GM18498 (cell line): ENCODE results near the gene AGTPBP1.
A peak's percentile ranks its signal among the peaks of the same experiment; 100 is the strongest.

Experiments
- ATAC-seq: cut with Tn5 transposase; IDR thresholded peaks from one replicate; pipeline ENCODE4 v1.9.1; 2021; ENCODE audit warnings: mild to moderate bottlenecking, moderate library complexity; ENCODE audit not compliant: unreplicated experiment

The AGTPBP1 gene

DNA sequence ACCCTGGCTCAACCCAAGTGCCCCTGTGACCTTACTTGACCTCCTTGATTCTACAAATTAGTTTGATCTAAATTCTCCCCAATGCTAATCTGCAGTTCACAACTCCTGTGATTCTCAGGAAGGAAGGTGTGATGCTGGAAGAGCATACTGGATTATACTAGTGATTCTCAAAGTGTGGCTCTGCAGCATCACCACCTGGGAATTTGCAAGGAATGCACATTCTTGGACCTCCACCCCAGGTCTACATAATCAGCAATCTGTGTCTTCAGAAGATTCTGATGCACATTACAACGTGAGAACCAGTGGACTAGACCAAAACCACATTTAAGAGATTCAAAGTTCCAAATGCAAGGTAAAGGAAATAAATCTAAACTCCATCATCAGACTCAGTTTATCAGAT, 198.6 kb downstream of the AGTPBP1 start:
- ATAC-seq: no peak

DNA sequence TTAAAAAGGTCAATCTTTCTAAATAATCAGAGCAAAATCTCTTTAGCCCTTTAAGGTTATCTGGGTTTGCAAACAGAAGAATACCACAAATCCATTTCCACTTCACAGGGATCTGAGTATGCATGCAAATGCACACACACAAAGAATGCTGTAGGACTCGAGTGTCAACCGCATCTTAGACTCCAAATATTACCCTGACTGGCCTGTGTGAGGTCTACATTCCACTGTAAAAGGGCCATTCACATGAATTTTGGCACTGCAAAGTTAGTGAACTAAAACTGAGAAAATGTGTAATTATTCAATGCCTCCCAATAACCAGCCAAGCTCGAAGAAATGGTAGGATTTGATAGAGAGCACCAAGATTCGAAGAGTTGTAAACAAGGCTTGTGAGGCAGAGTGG, 199.9 kb downstream of the AGTPBP1 start:
- no peak for ATAC-seq

DNA sequence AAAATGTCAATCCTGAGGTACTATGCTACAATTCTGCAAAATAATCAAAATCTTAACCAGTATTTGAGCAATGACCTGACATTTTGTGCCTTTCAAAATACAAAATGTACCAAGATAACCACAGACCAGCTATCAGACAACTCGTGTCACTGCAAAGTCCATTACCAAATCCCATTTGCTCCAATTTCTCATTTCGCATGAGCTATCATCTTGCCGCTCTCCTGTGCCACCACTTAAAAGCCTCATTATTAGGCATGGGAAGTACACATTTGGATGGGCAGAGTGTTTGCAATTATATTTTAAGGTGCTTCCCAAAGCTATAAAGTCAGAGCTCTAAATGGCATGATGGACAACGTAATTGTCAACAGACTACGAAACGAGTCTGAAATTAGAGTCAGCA, 205.2 kb downstream of the AGTPBP1 start:
- no peak for ATAC-seq

DNA sequence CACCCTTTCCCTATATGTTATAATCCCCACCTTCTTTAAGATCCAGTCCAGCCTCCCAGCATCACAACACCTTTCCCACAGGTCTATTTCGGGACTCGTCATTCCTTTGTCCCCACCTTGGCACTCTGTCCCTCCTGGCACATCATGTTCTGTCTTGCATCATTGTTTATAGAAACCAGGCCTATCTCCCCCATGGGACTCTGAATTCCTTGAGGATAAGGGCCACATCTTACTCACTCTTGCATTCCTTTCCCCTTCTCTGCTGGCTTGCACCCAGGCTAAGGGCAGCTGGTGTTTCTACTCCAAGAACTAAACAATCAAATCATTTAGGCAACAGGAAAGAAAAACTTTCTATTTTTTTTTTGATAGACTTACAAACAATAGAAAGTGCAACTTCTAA, 205.7 kb downstream of the AGTPBP1 start:
- ATAC-seq: no peak

DNA sequence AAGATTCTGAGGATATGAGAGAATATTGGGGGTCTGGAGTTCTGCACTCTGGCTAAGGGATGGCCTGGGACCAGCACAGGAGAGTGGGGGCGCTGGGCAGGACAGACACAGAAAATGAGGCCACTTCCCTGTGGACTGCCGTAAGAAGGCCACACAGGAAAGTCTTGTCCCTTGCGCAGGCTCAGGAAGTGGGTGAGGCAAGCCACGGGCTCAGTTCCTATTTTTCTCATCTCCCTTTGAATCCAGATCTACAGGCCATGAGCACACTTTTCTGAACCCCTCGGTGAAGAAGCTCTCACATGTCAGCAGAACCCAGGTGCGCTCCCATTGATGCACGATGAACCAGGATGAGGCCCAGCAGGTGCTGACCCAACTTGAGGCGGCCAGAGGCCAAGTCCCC, 207.4 kb downstream of the AGTPBP1 start:
- ATAC-seq: no peak

DNA sequence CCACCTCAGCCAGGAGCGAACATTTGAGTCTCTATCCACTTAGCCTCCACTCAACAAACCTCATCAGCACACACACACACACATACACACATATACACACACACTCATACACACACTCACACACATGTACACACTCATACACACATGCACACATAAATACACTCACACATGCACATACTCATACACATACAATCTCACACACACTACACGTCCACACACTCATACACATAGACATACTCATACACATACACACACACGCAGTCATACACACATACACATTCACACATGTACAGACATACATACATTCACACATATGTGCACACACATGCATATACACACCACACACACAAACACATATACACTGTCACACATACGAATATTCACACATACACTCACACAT, 208.2 kb downstream of the AGTPBP1 start:
- no peak for ATAC-seq

DNA sequence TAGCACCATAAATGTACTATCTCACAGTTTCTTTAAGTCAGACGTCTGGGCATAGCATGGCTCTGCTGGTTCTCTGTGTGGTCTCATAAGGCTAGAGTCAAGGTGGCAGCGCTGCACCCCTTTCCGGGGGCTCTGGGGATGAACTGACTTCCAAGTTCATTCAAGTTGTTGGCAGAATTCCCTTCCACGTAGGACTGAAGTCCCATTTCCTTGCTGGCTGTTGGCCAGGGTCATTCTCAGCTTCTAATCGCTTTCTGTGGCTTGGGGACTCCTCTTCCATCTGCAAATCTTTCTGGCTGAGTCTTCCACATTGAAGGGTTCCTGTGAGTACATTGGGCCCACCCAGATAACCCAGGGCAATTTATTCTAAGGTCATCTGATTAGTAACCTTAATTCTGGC, 211.0 kb downstream of the AGTPBP1 start:
- no peak for ATAC-seq

DNA sequence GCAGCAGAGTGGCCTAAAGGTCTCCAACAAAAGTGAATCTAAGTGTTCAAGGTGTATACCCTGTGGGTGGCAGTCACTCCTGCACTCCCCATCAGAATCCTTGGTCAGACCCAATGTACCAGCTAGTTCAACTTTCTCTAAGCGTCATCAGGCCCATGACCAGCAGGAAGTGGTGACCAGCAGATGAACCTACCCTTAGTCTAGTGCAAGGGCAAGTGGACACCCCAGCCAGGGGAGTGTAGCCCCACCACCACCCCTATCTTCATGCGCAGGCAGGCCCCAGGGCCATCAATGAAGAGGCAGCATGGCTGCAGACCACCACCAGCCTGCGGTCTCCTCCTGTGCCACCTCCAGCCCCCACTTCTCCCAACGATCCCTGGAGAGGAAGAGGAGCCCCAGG, 213.1 kb downstream of the AGTPBP1 start:
- ATAC-seq: no peak

DNA sequence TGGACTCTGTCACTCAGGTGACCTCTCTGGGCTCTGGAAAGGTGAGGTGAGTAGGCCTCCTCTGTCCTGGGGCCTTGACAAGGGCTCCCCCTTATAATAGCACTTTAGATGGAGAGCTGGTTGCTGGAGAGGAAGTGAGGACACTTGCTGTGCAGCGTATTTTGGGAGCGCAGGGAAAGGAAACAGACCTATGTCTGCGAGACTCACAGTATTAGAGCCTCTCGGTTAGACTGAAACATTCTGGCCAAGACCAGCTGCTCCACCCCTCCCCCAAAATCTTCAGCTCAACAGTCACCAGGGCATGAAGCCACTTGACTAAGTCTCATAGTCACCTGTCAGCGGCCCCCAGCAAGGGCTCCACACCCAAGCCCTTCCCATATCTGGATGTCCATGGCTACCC, 213.6 kb downstream of the AGTPBP1 start:
- no peak for ATAC-seq

DNA sequence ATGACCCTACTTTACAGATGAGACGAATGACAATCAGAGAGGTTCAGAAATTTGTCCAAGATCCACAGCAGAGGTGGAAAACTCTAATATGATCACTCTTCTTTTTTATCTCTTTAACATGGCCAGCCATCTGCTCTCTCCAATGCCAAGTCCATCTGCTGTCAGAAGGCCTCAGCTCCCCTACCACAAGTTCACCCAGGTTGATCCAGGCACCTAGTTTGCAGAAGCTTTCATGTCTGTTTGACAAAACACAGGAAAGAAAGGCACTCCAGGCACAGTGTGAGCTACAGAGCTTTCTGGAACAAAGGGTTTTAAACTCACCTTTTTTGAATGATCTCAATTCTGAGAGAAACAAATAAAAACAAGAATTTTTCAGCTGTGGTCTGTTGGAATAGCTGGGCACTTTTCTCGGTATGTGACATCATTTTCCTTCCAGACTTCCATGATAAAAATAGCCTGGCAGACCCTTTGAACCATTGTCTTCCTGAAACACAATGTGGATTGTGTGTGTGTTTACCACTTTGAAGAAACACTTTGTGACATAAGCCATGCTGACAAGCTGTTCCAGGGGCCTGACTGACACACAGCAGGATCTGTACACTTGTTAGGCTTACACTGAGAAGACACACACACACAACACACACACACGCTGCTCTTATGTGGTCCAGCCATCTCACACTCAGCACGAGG, 214.3 kb downstream of the AGTPBP1 start:
- ATAC-seq: no peak

DNA sequence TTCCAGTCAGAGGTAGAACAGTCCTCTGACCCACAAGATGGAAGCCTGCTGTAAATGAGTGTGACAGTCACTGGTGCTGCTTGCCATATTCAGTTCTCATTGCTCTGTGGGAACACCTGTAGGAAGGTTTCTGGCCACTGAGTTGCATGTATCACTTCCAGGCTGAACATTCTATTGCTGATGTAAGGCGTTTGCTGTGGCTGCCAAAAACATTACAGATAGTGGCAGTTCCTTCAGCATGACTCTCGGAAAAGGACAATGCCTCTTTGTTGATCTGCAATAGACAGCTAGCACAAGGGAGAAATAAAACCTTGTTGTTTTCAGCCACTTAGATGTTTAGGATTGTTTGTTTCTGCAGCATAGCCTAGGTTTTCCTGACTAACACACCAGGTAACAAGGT, 217.2 kb downstream of the AGTPBP1 start:
- no peak for ATAC-seq

DNA sequence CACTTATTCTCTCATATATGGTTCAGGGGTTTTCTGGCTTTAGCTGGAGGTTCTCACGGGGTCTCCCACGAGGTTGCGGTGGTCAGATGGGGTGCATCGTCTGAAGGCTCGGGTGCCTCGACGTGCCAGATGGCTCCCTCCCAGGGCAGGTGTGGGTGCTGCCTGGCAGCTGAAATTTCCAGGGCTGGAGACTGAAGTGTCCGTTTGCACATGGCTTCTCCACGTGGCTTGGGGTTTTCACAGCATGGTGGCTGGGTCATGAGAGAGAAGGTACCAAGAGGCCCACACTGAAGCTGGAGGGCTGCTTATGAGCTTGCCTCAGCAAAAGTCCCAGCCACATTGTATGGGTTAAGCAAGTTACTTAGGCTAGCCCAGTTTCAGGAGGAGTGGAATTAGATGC, 218.6 kb downstream of the AGTPBP1 start:
- ATAC-seq: no peak

DNA sequence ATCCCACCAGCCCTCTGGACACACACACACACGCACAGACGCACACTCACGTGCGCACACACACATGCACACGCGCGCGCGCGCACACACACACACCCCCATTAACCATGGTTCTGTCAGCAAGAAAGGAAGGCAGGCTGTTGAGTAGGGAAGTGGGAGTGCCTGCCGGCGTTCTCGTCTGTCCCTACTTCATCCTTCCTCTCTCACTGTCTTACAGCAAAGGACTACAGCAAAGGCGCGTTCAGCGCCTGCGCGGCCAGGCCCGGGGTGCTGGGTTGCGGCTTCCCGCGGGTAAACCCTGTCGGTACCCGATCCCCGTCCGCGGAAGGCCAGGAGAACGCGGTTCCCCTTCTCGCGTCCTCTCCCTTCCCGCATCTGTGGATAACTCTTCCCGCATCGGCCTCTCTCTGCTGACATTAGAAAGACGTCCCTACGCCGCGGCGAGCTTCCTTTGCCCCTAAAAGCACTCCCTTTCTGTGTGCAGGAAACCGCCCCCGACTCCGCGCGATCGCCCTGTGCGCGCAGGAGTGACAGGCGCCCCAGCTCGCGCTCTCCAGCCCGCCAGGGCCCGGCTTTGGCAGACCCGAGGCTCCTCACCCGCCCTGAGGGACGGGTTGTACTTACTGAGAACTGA, 219.2 kb downstream of the AGTPBP1 start:
- ATAC-seq: peak; percentile 65

DNA sequence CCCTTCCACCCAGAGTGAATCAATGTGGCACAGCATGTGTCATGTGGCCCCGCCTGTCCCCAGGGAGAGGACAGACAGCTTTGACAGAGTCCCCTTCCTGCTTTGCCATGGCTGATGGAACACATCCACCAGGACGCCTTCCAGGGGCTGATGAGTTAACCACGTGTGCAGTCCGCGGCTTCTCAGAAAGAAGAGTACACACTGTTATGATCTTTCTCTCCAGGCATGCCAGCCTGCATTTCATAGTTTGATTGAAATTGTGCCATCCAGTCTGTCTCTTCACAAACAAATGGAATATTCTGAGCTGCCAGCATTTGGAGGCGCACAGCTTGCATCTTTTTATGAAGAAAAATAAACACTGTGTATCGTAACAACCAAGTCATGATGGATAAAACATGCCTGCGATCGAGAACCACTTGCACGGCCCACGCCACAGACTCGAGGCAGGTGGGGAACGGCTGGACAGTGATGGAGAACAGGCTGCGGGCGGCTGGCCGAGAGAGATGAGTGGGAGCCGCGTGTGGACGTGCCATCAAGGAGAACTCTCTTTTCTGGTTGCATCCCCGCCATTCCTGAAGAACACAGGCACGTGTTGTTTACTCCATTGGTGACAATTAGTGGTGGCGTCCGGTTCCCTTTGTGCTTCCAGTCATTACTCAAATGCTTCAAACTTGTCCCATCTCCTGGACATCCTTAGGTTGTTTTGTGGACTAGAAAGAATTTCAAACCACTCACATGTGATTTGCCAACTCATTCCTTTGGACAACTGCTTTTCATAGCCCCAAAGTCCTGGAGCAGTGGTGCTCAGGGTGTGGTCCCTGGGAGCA, 220.2 kb downstream of the AGTPBP1 start:
- no peak for ATAC-seq

DNA sequence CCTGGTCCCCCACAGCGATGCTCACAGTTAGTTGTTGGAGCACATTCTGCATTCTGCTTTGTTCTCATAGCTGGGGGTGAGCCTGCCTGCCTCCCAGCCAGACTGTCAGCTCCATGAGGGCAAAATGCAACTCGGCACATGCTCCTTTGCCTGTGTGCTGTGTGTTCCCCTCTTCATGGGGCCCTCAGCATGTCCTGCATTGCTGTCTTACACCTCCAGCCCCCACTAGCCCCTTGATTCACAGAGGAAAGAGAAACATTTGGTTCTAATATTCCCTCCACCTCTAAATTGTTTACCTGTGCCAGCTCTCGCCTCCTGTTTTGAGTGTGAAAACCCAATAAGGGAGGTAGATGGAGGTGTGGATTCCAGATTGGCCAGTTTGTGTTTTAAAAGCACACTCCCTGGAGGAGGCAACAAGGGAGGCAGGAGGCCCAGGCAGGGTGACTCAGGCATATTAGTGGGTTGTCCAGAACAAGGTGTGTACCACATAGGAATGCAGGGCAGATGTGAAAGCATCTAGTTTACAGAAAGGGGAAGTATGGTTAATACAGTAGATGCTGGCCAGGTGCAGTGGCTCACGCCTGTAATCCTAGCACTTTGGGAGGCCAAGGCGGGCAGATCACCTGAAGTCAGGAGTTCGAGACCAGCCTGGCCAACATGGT, 224.6 kb downstream of the AGTPBP1 start:
- no peak for ATAC-seq

DNA sequence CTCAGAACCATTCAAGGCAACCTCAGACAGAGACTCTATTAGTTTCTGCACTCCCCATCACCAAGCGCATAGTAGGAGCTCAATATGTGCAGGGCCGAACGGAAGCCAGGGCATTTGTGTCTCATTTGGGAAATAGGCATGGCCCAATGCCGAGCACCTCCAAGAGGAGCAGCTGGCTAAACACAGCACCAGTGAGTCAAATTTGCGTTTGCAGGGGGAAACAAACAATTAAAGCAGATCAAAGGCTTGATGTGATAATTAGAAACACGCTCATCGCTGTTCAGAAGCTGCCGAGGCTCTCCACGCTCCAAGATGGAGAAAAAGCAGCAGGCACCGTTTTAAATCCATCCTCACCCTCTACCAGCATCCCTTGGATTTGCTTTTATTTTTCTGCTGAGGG, 225.3 kb downstream of the AGTPBP1 start:
- no peak for ATAC-seq

DNA sequence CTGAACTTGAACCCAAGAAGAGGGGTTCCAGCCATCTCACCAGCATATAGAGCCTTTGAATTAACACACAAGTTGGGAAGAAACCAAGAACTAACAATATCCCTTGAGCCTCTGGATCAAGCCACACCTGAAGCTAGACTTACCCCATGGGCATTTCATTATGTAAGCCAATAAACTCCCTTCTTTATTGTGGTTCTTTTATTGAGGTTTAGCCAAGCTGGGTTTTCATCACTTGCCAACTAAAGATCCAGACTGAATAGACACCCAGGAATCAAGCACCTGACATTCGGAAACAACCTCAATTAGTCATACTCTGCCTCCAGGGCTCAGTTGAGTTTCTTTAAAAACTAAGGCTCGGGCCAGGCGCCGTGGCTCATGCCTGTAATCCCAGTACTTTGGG, 226.7 kb downstream of the AGTPBP1 start:
- ATAC-seq: no peak

DNA sequence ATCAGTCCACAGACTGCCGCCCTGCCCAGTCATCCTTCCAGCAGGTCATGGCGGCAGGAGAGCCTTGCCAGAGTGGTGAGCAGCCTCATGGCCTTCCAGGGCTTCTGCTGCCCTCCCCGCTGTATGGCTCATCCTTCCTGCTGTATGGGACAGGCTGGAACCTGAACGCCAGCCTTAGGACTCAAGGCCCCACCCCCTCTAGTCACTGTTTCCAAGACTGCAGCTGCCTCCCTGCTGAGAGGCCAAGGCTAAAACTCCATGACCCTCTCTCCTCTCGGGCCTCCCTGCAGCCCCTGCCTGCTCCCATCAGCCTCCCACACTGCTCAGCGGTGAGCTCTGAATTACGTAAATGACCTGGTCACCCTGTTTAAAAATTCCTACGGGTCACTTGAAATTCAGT, 227.5 kb downstream of the AGTPBP1 start:
- ATAC-seq: no peak

DNA sequence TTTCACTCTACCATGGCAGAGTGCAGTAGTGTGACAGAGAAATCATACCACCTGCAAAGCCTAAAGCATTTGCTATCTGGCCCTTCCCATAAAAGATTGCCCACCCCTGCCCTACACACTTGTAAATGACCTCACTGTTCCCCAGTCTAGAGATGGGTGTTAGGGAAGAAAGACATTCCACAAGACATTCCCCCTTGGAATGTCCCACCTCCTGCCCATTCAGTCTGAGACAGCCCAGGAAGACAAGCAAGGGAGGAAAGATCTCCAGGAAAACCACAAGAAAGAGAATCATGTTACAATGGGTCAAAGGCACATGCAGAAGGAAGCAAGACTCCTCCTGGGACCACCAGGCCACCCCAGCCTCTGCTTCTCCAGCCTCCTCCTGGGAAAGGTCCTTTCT, 230.0 kb downstream of the AGTPBP1 start:
- no peak for ATAC-seq

DNA sequence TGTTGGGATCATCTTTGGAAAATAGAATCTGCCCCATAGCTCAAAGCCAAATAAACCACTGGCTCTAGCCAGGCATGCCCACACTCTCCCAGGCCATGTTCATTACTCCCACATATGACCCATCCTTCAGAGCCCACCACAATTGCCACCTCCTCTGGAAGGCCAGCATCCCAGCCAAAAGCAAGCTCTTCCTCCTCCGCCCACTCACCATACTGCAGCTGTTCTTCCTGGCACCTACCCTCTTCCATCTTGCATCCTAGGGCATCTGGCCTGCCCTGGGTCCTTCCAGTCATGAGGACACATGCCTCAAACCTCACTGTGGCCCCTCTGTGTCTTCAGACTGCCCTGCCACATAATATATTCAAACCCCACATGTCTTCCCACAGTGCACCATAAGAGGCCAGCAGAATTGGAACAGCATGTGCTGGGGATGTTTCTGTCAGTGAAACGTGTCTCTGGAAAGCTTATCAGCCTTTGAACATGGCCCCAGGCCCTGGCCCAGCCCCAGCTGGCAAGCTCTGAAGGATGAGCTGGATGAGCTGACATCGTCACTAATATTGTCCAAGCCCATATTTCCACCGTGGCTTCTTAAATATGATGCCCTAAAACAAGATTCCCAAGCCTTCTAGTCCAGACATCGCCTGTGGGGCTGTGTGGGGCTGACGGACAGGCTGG, 230.8 kb downstream of the AGTPBP1 start:
- ATAC-seq: no peak

DNA sequence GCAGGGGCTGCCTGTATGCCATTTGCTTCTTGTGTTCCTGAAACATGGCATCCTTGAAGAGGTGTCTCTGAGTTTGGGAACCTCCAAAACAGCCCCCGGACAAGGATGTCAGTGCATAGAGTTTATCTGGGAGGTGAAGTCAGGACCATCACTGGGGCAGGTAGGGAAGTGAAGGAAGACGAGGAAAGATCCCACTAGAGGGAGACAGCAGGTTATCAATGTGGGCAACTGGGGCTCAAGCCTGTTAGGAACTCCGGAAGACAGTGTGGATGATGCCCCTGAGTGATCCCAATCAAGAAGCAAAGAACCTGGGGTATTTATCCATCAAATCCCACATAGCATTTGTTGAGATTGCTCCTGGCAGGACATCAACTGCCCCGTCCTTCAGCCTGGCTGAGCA, 233.1 kb downstream of the AGTPBP1 start:
- ATAC-seq: no peak
